Measurements from ENCODE around the gene PTPRE.

Gene PTPRE

DNA sequence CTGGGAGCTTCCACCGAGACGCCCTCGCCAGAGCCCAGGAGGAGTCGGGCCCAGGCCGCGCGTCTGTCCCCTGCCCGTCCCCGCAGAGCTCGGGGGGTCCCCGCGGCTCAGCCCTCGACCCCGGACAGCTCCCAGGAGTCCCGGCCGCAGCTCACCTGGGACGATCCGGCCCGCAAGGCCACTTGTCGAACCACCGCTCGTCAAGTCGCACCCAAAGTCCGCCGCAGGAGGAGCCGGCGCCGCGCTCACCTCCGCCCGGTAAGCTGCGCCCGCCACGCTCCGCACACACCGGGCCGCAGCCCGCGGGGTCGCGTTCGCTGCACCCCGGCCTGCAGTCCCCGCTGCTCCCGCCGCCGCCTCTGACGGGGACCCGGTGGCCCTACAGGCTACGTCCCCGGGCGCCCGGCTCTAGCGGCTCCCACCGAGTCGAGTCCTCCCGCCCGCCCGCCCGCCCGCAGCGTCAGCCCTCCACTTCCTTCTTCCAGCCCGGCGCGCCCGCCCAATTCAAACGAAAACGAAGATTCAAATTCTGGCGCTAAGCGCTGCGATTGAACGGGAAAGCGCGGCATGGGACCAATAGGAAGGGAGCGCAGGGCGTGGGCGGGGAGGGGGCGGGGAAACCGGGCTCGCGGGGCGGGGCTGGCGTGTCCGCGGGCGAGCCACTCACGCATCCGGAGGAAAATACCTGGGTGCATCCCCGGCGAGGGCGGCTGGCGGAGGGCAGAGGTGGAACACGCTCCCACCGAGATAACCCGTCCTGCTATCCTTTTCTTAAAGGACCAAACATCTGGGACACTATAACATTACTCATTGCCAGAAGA lies 219.3 kb downstream of the PTPRE start, which contains the start of gene MKI67 (continued):
- TF ChIP-seq, protein P1, sequence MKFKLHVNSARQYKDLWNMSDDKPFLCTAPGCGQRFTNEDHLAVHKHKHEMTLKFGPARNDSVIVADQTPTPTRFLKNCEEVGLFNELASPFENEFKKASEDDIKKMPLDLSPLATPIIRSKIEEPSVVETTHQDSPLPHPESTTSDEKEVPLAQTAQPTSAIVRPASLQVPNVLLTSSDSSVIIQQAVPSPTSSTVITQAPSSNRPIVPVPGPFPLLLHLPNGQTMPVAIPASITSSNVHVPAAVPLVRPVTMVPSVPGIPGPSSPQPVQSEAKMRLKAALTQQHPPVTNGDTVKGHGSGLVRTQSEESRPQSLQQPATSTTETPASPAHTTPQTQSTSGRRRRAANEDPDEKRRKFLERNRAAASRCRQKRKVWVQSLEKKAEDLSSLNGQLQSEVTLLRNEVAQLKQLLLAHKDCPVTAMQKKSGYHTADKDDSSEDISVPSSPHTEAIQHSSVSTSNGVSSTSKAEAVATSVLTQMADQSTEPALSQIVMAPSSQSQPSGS (tag by site-specific recombination; IDR thresholded peaks at IDR 0.05; ENCODE audit: low read depth), result no peak
- TF ChIP-seq ZNF37A (tag by site-specific recombination; IDR thresholded peaks at IDR 0.05) (no peak), ZNF777 (tag by site-specific recombination; IDR thresholded peaks at IDR 0.05; ENCODE audit: borderline replicate concordance) (no peak), ZNF670 (tag by site-specific recombination; IDR thresholded peaks at IDR 0.05; ENCODE audit: low read depth) (no peak), ZNF529 (tag by site-specific recombination; IDR thresholded peaks at IDR 0.05; ENCODE audit: insufficient replicate concordance) (no peak), WT1 (tag by site-specific recombination; IDR thresholded peaks at IDR 0.05) (no peak), ZNF560 (tag by site-specific recombination; IDR thresholded peaks at IDR 0.05; ENCODE audit: borderline replicate concordance) (no peak), ZNF549 (tag by site-specific recombination; IDR thresholded peaks at IDR 0.05) (no peak), KLF9 (tag by site-specific recombination; IDR thresholded peaks at IDR 0.05; ENCODE audit: low read depth) (peak; percentile 71), ZNF24 (tag by site-specific recombination; IDR thresholded peaks at IDR 0.05) (no peak), ZNF114 (tag by site-specific recombination; IDR thresholded peaks at IDR 0.05) (no peak), ZNF626 (tag by site-specific recombination; IDR thresholded peaks at IDR 0.05) (no peak), HOXD13 (CRISPR knock-in tag; IDR thresholded peaks at IDR 0.05; ENCODE audit: borderline replicate concordance) (no peak), ZNF76 (tag by site-specific recombination; IDR thresholded peaks at IDR 0.05; ENCODE audit: borderline replicate concordance, low read depth) (peak; percentile 18; the same call in 1 of the 2 replicates), ZNF266 (tag by site-specific recombination; IDR thresholded peaks at IDR 0.05; ENCODE audit: low read depth) (no peak), ZNF514 (tag by site-specific recombination; IDR thresholded peaks at IDR 0.05) (no peak), YY1 (tag by site-specific recombination; IDR thresholded peaks at IDR 0.05) (0 out of 2 replicates have a peak, but pooled peaks have one; percentile 32), ZNF707 (tag by site-specific recombination; IDR thresholded peaks at IDR 0.05) (no peak), OSR2 (tag by site-specific recombination; IDR thresholded peaks at IDR 0.05) (no peak), ZNF48 (tag by site-specific recombination; IDR thresholded peaks at IDR 0.05) (no peak), ZNF133 (tag by site-specific recombination; IDR thresholded peaks at IDR 0.05) (no peak)
- TF ChIP-seq, protein P2, sequence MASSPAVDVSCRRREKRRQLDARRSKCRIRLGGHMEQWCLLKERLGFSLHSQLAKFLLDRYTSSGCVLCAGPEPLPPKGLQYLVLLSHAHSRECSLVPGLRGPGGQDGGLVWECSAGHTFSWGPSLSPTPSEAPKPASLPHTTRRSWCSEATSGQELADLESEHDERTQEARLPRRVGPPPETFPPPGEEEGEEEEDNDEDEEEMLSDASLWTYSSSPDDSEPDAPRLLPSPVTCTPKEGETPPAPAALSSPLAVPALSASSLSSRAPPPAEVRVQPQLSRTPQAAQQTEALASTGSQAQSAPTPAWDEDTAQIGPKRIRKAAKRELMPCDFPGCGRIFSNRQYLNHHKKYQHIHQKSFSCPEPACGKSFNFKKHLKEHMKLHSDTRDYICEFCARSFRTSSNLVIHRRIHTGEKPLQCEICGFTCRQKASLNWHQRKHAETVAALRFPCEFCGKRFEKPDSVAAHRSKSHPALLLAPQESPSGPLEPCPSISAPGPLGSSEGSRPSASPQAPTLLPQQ (tag by site-specific recombination; IDR thresholded peaks at IDR 0.05), result no peak
- TF ChIP-seq, protein P3, sequence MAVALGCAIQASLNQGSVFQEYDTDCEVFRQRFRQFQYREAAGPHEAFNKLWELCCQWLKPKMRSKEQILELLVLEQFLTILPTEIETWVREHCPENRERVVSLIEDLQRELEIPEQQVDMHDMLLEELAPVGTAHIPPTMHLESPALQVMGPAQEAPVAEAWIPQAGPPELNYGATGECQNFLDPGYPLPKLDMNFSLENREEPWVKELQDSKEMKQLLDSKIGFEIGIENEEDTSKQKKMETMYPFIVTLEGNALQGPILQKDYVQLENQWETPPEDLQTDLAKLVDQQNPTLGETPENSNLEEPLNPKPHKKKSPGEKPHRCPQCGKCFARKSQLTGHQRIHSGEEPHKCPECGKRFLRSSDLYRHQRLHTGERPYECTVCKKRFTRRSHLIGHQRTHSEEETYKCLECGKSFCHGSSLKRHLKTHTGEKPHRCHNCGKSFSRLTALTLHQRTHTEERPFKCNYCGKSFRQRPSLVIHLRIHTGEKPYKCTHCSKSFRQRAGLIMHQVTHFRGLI (tag by site-specific recombination; IDR thresholded peaks at IDR 0.05), result no peak
- TF ChIP-seq, protein P4, sequence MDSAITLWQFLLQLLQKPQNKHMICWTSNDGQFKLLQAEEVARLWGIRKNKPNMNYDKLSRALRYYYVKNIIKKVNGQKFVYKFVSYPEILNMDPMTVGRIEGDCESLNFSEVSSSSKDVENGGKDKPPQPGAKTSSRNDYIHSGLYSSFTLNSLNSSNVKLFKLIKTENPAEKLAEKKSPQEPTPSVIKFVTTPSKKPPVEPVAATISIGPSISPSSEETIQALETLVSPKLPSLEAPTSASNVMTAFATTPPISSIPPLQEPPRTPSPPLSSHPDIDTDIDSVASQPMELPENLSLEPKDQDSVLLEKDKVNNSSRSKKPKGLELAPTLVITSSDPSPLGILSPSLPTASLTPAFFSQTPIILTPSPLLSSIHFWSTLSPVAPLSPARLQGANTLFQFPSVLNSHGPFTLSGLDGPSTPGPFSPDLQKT (IDR thresholded peaks at IDR 0.05; ENCODE audit: borderline replicate concordance, low read depth, low read length), result no peak
- TF ChIP-seq, protein P5, sequence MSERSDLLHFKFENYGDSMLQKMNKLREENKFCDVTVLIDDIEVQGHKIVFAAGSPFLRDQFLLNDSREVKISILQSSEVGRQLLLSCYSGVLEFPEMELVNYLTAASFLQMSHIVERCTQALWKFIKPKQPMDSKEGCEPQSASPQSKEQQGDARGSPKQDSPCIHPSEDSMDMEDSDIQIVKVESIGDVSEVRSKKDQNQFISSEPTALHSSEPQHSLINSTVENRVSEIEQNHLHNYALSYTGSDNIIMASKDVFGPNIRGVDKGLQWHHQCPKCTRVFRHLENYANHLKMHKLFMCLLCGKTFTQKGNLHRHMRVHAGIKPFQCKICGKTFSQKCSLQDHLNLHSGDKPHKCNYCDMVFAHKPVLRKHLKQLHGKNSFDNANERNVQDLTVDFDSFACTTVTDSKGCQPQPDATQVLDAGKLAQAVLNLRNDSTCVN (tag by site-specific recombination; optimal IDR thresholded peaks at IDR 0.05), result peak; percentile 69
- TF ChIP-seq, protein P6, sequence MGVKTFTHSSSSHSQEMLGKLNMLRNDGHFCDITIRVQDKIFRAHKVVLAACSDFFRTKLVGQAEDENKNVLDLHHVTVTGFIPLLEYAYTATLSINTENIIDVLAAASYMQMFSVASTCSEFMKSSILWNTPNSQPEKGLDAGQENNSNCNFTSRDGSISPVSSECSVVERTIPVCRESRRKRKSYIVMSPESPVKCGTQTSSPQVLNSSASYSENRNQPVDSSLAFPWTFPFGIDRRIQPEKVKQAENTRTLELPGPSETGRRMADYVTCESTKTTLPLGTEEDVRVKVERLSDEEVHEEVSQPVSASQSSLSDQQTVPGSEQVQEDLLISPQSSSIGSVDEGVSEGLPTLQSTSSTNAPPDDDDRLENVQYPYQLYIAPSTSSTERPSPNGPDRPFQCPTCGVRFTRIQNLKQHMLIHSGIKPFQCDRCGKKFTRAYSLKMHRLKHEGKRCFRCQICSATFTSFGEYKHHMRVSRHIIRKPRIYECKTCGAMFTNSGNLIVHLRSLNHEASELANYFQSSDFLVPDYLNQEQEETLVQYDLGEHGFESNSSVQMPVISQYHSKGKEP (tag by site-specific recombination; IDR thresholded peaks at IDR 0.05), result no peak
- TF ChIP-seq, protein P7, sequence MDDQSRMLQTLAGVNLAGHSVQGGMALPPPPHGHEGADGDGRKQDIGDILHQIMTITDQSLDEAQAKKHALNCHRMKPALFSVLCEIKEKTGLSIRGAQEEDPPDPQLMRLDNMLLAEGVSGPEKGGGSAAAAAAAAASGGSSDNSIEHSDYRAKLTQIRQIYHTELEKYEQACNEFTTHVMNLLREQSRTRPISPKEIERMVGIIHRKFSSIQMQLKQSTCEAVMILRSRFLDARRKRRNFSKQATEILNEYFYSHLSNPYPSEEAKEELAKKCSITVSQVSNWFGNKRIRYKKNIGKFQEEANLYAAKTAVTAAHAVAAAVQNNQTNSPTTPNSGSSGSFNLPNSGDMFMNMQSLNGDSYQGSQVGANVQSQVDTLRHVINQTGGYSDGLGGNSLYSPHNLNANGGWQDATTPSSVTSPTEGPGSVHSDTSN (CRISPR knock-in tag; IDR thresholded peaks at IDR 0.05), result peak; percentile 85
